Measurements from ENCODE around the gene PQBP1. TPM values are rescaled to one million over a fixed set of nuclear protein-coding genes. Genes with fewer than 3 reads are reported as not detected.

Gene PQBP1, protein sequence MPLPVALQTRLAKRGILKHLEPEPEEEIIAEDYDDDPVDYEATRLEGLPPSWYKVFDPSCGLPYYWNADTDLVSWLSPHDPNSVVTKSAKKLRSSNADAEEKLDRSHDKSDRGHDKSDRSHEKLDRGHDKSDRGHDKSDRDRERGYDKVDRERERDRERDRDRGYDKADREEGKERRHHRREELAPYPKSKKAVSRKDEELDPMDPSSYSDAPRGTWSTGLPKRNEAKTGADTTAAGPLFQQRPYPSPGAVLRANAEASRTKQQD
- 61.5 and 89.0 TPM in 2 replicates for total RNA-seq

GRCh38 chrX:48897625-48898306 is at the start of gene PQBP1, which contains the start of gene TIMM17B:
Gene PQBP1, plus strand, starts transcription at chrX:48897930. Its CDS starts 580 bp downstream, at chrX:48898510.
Gene TIMM17B, minus strand, starts transcription at chrX:48897768. Its CDS starts 19 bp downstream, at chrX:48897749.

DNA sequence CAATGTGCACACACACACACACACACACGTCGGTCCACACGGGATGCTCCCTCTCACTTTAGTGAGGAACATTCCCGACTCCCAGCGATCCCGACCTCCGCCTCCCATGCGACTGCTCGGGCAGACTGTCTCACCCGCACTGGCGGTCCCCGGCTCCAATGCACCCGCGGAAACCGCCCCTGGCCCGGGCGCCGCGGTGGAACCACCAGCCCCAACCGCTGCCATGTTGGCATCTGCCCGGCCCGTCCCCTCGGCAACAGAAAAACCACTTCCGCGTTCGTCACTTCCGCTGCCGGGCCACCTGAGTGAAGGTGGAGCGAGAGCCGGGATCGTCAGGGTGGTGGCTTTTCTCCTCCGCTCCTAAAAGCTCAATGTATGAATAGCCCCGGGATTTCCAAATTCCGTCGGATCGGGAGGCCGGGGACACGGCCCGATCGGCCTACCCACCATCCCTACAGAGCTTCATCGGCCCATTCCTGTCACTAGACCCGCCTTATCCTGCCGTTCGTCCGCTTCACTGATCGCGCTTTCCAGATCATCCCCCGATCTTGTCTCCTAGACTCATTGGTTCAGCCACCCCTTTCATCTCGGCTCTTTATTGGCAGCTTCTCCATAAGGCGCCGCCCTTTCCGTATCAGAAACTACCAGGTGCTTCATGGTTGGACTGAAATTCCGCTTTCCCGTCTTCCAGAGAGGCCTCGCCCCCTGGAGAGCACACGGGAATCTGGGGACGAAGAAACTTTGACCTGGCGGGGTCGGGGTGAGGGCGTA is 13.9 kb downstream of the PQBP1 start, which contains the start of gene SLC35A2:
Gene SLC35A2 (minus strand): TSS at position 235 of the 771 bp plus-strand sequence. CDS start 10 bp downstream, at position 225.

GRCh38 chrX:48918643-48919340 is 21.1 kb downstream of the PQBP1 start, which contains the start of gene PIM2:
Gene PIM2, minus strand, starts transcription at chrX:48919024. Its CDS starts 190 bp downstream, at chrX:48918834.

Other genes with a start within 250 kb of the PQBP1 start
- gene WAS, start 214.1 kb upstream of the PQBP1 start, total RNA-seq: 0.22 and 0.25 TPM in 2 replicates
- 3.2 and 14.1 TPM in 2 replicates for gene SUV39H1, start 201.2 kb upstream of the PQBP1 start, total RNA-seq
- not detected in 2 replicates for gene GLOD5, start 136.2 kb upstream of the PQBP1 start, total RNA-seq
- gene GATA1, start 111.3 kb upstream of the PQBP1 start, total RNA-seq: not detected in 2 replicates
- 30.6 and 34.2 TPM in 2 replicates for gene HDAC6, start 95.9 kb upstream of the PQBP1 start, total RNA-seq
- gene ERAS, start 71.4 kb upstream of the PQBP1 start, total RNA-seq: not detected in 2 replicates
- 2.9 TPM in 1 of 2 replicates, not detected in the other for gene PCSK1N, start 62.3 kb upstream of the PQBP1 start, total RNA-seq
- gene TIMM17B, start 162 bp upstream of the PQBP1 start, total RNA-seq: 36.4 and 39.3 TPM in 2 replicates
- 13.9 and 14.6 TPM in 2 replicates for gene SLC35A2, start 13.7 kb downstream of the PQBP1 start, total RNA-seq
- 6.2 and 7.0 TPM in 2 replicates for gene PIM2, start 21.1 kb downstream of the PQBP1 start, total RNA-seq
- 37.0 and 40.7 TPM in 2 replicates for gene OTUD5, start 59.7 kb downstream of the PQBP1 start, total RNA-seq
- 0.33 and 1.2 TPM in 2 replicates for gene KCND1, start 73.9 kb downstream of the PQBP1 start, total RNA-seq
- gene GRIPAP1, start 104.3 kb downstream of the PQBP1 start, total RNA-seq: 23.1 and 29.9 TPM in 2 replicates
- 42.5 and 42.7 TPM in 2 replicates for gene TFE3, start 145.4 kb downstream of the PQBP1 start, total RNA-seq
- gene CCDC120, start 161.1 kb downstream of the PQBP1 start, total RNA-seq: 0.11 and 0.37 TPM in 2 replicates
- 6.6 and 9.1 TPM in 2 replicates for gene PRAF2, start 176.1 kb downstream of the PQBP1 start, total RNA-seq
- 30.1 and 39.6 TPM in 2 replicates for gene WDR45, start 182.0 kb downstream of the PQBP1 start, total RNA-seq
- 18.2 and 25.7 TPM in 2 replicates for gene GPKOW, start 225.8 kb downstream of the PQBP1 start, total RNA-seq